ENCODE data around the gene GHR.
A peak's percentile ranks its signal among the peaks of the same experiment; 100 is the strongest.
"Not testable (repeated sequence)": the region's sequence is repeated elsewhere in the genome, so short reads cannot be mapped to it uniquely, and the experiment has no call there.

GHR gene

DNA sequence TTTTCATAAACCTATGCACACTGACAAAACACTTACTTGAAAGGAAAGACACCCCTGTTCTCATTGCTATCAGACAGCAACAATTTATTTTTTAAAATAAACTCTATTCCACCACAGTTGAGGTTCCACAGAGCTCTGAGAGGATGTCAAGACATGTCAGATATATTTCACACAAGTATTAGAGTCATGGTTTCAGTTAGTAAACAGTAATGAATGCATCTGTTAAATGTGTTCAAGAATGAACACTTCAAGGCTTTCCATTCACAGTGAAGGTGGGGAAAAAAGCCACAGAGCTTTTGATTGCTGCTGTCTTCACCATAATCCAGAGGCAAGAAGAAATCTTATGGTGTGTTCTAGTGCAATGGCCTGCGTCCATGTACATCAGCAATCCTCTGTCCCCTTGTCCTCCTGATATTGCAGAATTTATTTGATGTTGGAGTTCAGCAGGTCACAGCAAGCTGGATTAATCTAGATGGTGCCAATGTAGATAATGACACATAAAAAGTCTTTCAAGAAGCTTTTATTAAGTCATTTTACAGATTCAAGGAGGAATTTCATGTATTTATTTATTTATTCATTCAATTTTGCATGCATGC lies 146.8 kb downstream of the GHR start:
- Histone ChIP-seq H3K27ac (ENCODE audit: low read length) (no peak overlapping the region), H3K36me3 (ENCODE audit: control insufficient read depth in 1 of 2, insufficient read depth in 2 of 2, low read length in 2 of 2) (no peaks in the 10 kb centered on the region), H3K4me3 (ENCODE audit: low read depth in 1 of 2, low read length in 2 of 2) (no peak overlapping the region), H3K27me3 (ENCODE audit: low read depth, low read length) (no peaks in the 10 kb centered on the region), H3K4me1 (ENCODE audit: control insufficient read depth in 1 of 2, insufficient read depth in 2 of 2, low read length in 2 of 2) (peaks cover 0 to 27% of the 10 kb centered on the region in 2 donors), H3K9me3 (ENCODE audit: control insufficient read depth in 1 of 2, low read length in 2 of 2) (no peaks in the 10 kb centered on the region)

DNA sequence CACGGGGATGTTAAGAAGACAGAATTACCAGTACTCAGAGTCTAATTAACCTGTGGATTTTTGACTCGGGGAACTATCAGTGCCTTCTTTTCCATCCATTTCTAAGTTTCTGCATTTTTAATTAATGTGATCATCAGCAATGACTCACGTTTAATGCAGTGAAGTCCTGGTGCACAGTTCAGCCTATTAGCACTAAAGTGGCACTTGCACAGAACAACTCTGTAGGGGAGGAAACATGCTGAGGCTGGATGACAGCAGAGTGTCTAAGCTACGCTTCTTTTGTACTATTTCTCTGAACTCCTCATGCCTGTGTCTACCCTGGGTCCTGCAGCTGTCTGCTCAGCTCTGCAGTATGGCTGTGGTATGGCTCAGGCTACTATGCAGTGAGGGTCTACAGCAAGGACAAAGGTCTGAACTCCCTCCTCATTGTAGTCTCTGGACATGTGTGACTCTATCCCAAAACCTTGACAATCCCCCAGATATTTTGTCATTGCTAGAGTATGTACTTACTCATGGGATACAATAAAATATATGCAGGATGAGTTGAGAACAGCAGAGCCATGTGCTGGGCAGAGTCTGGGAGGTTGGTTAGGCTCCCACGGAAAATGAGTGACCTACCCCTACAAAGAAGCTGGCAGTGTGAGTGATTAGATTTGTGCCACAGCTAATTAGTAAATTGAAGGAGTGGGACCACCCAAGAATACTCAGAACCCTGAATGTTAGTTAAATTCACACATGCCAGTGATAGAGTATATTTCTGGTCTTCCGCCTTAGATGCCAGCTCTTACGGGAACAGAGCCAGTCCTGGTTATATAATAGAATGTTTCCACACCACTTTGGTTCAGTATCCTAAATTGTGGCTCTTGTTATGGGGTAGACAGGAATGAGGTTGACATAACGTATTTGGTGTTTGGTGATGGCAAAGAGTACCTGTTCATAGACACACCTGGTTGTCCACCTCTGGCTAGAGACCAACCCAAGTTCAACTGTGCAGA lies 148.0 kb downstream of the GHR start:
- H3K9me3 ChIP-seq (ENCODE audit: control insufficient read depth in 1 of 2, low read length in 2 of 2), result no peaks in the 10 kb centered on the region
- no peaks in the 10 kb centered on the region for H3K27me3 ChIP-seq (ENCODE audit: low read depth, low read length)
- H3K27ac ChIP-seq (ENCODE audit: low read length), result no peak overlapping the region
- H3K4me3 ChIP-seq (ENCODE audit: low read depth in 1 of 2, low read length in 2 of 2), result no peak overlapping the region
- peaks cover 0 to 27% of the 10 kb centered on the region in 2 donors for H3K4me1 ChIP-seq (ENCODE audit: control insufficient read depth in 1 of 2, insufficient read depth in 2 of 2, low read length in 2 of 2)
- H3K36me3 ChIP-seq (ENCODE audit: control insufficient read depth in 1 of 2, insufficient read depth in 2 of 2, low read length in 2 of 2), result no peaks in the 10 kb centered on the region

DNA sequence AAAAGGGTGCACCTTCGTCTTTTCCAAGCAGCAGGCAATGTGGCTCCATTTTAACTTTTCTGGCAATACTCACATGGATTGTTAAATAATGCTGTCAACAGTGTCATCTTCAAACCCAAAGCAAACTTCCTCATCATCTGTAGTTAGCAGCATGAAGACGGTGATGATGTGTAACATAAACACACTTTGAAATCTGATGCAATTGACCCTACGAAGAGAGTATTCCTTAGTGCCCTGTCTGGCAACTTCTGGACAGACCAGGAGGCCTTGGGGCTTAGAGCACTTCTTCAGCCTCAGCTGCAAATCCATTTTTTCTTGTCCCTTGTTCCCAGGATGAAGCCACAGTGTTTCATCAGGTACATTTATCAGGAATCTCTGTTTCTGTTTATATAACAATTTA lies 149.1 kb downstream of the GHR start:
- H3K36me3 ChIP-seq (ENCODE audit: control insufficient read depth in 1 of 2, insufficient read depth in 2 of 2, low read length in 2 of 2), result no peaks in the 10 kb centered on the region
- H3K4me1 ChIP-seq (ENCODE audit: control insufficient read depth in 1 of 2, insufficient read depth in 2 of 2, low read length in 2 of 2), result peaks cover 0 to 18% of the 10 kb centered on the region in 2 donors
- no peak overlapping the region for H3K27ac ChIP-seq (ENCODE audit: low read length)
- H3K27me3 ChIP-seq (ENCODE audit: low read depth, low read length), result no peaks in the 10 kb centered on the region
- H3K9me3 ChIP-seq (ENCODE audit: control insufficient read depth in 1 of 2, low read length in 2 of 2), result no peaks in the 10 kb centered on the region
- H3K4me3 ChIP-seq (ENCODE audit: low read depth in 1 of 2, low read length in 2 of 2), result no peak overlapping the region

DNA sequence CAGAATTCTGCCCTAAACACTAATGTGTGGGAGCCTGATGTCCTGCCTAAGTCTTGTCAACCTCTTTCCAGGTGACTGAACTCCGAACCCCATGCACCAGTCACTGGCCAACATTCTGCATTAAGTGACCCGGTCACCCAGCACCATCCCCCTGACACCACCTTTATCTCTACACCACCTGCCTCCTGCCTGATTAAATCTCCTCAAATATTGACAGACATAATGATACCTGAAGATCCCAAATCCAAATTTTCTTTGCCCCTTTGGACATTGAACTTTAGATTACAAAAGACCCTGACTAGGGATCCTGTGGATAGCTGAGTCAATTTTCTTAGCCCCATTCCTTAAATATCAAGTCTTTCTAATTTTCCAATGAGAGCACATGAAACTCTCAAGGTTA lies 150.1 kb downstream of the GHR start:
- H3K9me3 ChIP-seq (ENCODE audit: control insufficient read depth in 1 of 2, low read length in 2 of 2), result no peaks in the 10 kb centered on the region
- no peak overlapping the region for H3K27ac ChIP-seq (ENCODE audit: low read length)
- no peaks in the 10 kb centered on the region for H3K36me3 ChIP-seq (ENCODE audit: control insufficient read depth in 1 of 2, insufficient read depth in 2 of 2, low read length in 2 of 2)
- no peak overlapping the region for H3K4me3 ChIP-seq (ENCODE audit: low read depth in 1 of 2, low read length in 2 of 2)
- no peaks in the 10 kb centered on the region for H3K27me3 ChIP-seq (ENCODE audit: low read depth, low read length)
- H3K4me1 ChIP-seq (ENCODE audit: control insufficient read depth in 1 of 2, insufficient read depth in 2 of 2, low read length in 2 of 2), result peaks cover 0 to 10% of the 10 kb centered on the region in 2 donors

DNA sequence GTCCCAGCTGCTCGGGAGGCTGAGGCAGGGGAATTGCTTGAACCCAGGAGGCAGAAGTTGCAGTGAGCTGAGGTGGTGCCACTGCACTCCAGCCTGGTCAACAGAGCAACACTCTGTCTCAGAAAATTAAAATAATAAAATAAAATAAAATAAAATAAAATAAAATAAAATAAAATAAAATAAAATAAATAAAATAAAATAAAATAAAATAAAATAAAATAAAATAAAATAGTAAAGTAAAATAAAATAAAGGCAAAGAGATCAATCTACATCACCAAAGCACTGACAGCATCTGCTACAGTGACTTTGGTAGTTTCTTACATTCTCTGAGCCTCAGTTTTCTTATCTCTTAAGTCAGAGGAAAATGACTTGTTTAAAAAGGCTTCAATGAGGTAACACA lies 152.7 kb downstream of the GHR start:
- H3K36me3 ChIP-seq (ENCODE audit: control insufficient read depth in 1 of 2, insufficient read depth in 2 of 2, low read length in 2 of 2); H3K9me3 ChIP-seq (ENCODE audit: control insufficient read depth in 1 of 2, low read length in 2 of 2); H3K27ac ChIP-seq (ENCODE audit: low read length); H3K27me3 ChIP-seq (ENCODE audit: low read depth, low read length); H3K4me1 ChIP-seq (ENCODE audit: control insufficient read depth in 1 of 2, insufficient read depth in 2 of 2, low read length in 2 of 2); H3K4me3 ChIP-seq (ENCODE audit: low read depth in 1 of 2, low read length in 2 of 2): not testable (repeated sequence)

DNA sequence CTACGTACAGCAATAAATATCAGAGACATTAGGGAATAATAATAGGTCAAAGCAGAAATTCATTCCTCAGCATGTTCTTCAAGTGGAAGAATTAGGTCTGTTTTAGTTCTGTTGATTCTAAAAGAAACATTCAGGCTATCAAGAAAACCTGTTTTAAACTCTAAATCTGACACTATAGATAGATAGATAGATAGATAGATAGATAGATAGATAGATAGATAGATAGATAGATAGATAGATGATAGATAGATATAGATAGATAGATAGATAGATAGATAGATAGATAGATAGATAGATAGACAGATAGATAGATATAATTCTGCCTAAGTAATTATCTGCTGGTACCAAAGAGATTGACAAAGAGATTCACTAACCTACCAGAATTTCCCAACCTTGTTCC lies 155.7 kb downstream of the GHR start:
- not testable (repeated sequence) for H3K4me3 ChIP-seq (ENCODE audit: low read depth in 1 of 2, low read length in 2 of 2); H3K36me3 ChIP-seq (ENCODE audit: control insufficient read depth in 1 of 2, insufficient read depth in 2 of 2, low read length in 2 of 2); H3K4me1 ChIP-seq (ENCODE audit: control insufficient read depth in 1 of 2, insufficient read depth in 2 of 2, low read length in 2 of 2); H3K27me3 ChIP-seq (ENCODE audit: low read depth, low read length); H3K27ac ChIP-seq (ENCODE audit: low read length); H3K9me3 ChIP-seq (ENCODE audit: control insufficient read depth in 1 of 2, low read length in 2 of 2)

DNA sequence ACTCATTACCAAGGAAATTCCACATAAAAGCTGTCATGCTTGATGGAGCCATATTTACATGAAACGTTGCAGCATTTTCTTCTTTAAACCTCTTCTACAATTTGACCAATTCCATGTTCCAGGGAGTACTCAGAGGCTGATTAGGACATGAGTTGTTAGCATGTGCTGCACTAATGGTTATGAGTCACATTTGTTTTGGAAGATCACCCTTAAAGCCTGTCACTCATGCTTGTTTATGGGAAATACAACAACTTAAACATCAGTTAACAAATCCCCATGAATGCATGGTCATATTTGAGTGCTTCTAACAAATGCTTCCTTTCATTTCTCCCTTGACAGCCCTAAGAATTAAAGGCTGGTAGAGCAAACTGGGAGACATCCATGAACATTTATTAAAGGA lies 156.1 kb downstream of the GHR start:
- no peaks in the 10 kb centered on the region for H3K27me3 ChIP-seq (ENCODE audit: low read depth, low read length)
- no peaks in the 10 kb centered on the region for H3K36me3 ChIP-seq (ENCODE audit: control insufficient read depth in 1 of 2, insufficient read depth in 2 of 2, low read length in 2 of 2)
- no peak overlapping the region for H3K4me3 ChIP-seq (ENCODE audit: low read depth in 1 of 2, low read length in 2 of 2)
- no peak overlapping the region for H3K27ac ChIP-seq (ENCODE audit: low read length)
- H3K9me3 ChIP-seq (ENCODE audit: control insufficient read depth in 1 of 2, low read length in 2 of 2), result no peaks in the 10 kb centered on the region
- no peaks in the 10 kb centered on the region for H3K4me1 ChIP-seq (ENCODE audit: control insufficient read depth in 1 of 2, insufficient read depth in 2 of 2, low read length in 2 of 2)

DNA sequence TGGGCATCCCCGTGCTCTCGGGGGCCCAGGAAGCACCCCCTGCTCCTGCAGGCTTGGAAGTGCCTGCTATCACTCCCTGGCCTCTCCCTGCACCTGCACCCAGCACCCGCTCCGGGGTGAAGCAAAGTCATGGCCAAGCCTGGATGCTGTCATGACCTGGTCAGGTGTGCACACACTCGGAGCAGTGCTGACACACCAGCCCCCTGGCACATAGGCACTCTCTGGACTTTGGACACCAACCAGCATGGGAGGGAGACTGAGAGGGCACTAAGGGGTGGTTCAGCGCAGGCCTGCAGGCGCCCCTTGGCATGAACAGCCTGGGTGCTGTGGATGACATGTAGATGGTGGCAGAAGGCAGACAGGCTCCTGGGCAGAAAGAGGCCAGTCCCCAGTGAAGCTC lies 158.6 kb downstream of the GHR start:
- H3K9me3 ChIP-seq (ENCODE audit: control insufficient read depth in 1 of 2, low read length in 2 of 2), result no peaks in the 10 kb centered on the region
- peaks cover 0 to 9% of the 10 kb centered on the region in 2 donors for H3K4me1 ChIP-seq (ENCODE audit: control insufficient read depth in 1 of 2, insufficient read depth in 2 of 2, low read length in 2 of 2)
- H3K36me3 ChIP-seq (ENCODE audit: control insufficient read depth in 1 of 2, insufficient read depth in 2 of 2, low read length in 2 of 2), result no peaks in the 10 kb centered on the region
- no peak overlapping the region for H3K27ac ChIP-seq (ENCODE audit: low read length)
- H3K27me3 ChIP-seq (ENCODE audit: low read depth, low read length), result no peaks in the 10 kb centered on the region
- H3K4me3 ChIP-seq (ENCODE audit: low read depth in 1 of 2, low read length in 2 of 2), result no peak overlapping the region

DNA sequence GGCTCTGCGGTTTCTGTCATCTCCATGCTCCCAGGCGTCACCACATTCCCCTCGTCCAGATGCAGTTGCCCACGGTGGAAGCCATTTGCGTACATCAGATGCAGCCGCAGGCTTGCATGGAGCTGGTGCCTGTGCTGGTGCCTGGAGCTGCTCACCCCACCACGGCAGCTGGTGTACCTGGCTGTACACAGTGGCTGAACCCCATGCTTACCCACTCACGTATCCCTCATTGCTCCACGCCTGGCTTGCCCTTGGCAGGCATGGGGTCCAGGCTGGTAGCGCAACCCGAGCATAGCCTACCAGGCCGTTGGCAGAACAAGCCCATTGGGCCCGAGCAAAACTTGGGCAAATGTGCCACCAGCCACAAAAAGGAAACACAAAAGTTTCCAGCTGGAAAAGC lies 159.5 kb downstream of the GHR start:
- Histone ChIP-seq H3K4me1 (ENCODE audit: control insufficient read depth in 1 of 2, insufficient read depth in 2 of 2, low read length in 2 of 2) (peaks cover 0 to 18% of the 10 kb centered on the region in 2 donors), H3K9me3 (ENCODE audit: control insufficient read depth in 1 of 2, low read length in 2 of 2) (no peaks in the 10 kb centered on the region), H3K4me3 (ENCODE audit: low read depth in 1 of 2, low read length in 2 of 2) (no peak overlapping the region), H3K27ac (ENCODE audit: low read length) (no peak overlapping the region), H3K36me3 (ENCODE audit: control insufficient read depth in 1 of 2, insufficient read depth in 2 of 2, low read length in 2 of 2) (no peaks in the 10 kb centered on the region), H3K27me3 (ENCODE audit: low read depth, low read length) (no peaks in the 10 kb centered on the region)

DNA sequence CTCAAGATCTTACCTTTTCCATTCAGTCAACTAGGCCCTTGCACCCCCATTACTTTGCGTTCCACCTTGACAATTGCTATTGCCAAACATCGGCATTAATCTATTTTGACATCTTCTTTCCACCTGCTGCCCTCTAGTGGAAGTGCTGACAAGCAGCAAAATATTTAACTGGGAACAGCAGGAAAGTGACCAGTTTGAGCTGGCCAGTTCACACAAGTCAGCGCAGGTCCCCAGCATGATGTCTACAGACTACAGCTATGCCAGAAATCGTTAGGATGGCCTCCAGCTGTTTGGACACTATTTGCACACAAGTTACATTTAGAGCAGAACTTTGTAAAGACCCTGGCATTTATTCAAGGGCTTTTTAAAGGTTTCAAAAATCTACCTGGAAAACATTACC lies 160.1 kb downstream of the GHR start:
- H3K27me3 ChIP-seq (ENCODE audit: low read depth, low read length), result no peaks in the 10 kb centered on the region
- H3K4me3 ChIP-seq (ENCODE audit: low read depth in 1 of 2, low read length in 2 of 2), result no peak overlapping the region
- H3K9me3 ChIP-seq (ENCODE audit: control insufficient read depth in 1 of 2, low read length in 2 of 2), result no peaks in the 10 kb centered on the region
- H3K27ac ChIP-seq (ENCODE audit: low read length), result no peak overlapping the region
- H3K36me3 ChIP-seq (ENCODE audit: control insufficient read depth in 1 of 2, insufficient read depth in 2 of 2, low read length in 2 of 2), result no peaks in the 10 kb centered on the region
- peaks cover 0 to 21% of the 10 kb centered on the region in 2 donors for H3K4me1 ChIP-seq (ENCODE audit: control insufficient read depth in 1 of 2, insufficient read depth in 2 of 2, low read length in 2 of 2)

DNA sequence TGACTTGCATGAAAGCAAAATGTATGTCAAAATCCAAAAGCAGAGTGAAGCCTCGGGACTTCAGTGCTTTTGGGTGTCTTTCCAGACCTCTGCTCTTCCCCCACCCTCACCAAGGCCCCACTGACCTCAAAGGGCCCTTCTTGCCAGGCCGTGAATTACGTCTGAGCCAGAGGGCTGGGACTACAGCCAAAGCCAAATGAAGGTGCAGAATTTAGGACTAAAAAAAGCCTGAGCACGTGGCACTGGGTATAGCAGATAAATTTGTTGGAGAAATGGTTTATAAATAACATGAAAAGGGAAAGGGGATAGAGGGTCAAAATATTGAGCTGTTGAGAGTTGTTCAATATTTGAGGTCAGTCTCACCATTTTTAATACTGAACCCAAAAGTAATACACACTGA lies 163.4 kb downstream of the GHR start:
- H3K9me3 ChIP-seq (ENCODE audit: control insufficient read depth in 1 of 2, low read length in 2 of 2), result no peaks in the 10 kb centered on the region
- no peak overlapping the region for H3K4me3 ChIP-seq (ENCODE audit: low read depth in 1 of 2, low read length in 2 of 2)
- no peaks in the 10 kb centered on the region for H3K27me3 ChIP-seq (ENCODE audit: low read depth, low read length)
- peak overlapping the region; percentile 16 for H3K27ac ChIP-seq (ENCODE audit: low read length)
- H3K4me1 ChIP-seq (ENCODE audit: control insufficient read depth in 1 of 2, insufficient read depth in 2 of 2, low read length in 2 of 2), result peaks cover 2 to 40% of the 10 kb centered on the region in 2 donors
- no peaks in the 10 kb centered on the region for H3K36me3 ChIP-seq (ENCODE audit: control insufficient read depth in 1 of 2, insufficient read depth in 2 of 2, low read length in 2 of 2)

All from muscle layer of duodenum (tissue), 2 donors.